Right lobe of liver (tissue), 6 donors: ENCODE measurements around the gene INAFM2. TPM values are rescaled to one million over a fixed set of nuclear protein-coding genes. Genes with fewer than 3 reads are reported as not detected.

Experiments used
- ATAC-seq, 4 donors: fragments of 200-7000 bp; cut with Tn5 transposase; one replicate each; pipeline ENCODE4 v1.9.1; 2020; ENCODE audit warnings: mild to moderate bottlenecking in 4 of 4, moderate library complexity in 4 of 4
- DNase-seq, 3 donors: peaks; one replicate each; pipeline ENCODE4 v3.0.0-alpha.2; 2020
- H3K27ac ChIP-seq, 3 donors: fragments of 200-600 bp; one replicate each; pipeline ENCODE4 v1.8.0; 2022
- H3K27me3 ChIP-seq, 2 donors: fragments of 200-600 bp; one replicate each; pipeline ENCODE4 v1.8.0; 2022
- H3K36me3 ChIP-seq, 4 donors: fragments of 200-600 bp; sonication (generic) in 1 of 4; one replicate each; pipeline versions ENCODE4 v1.5.1 to v1.8.0; 2017 to 2022; ENCODE audit warnings: control low read depth in 1 of 4
- H3K4me1 ChIP-seq, 4 donors: fragments of 200-600 bp; sonication (generic) in 1 of 4; one replicate each; pipeline versions ENCODE4 v1.5.1 to v1.8.0; 2017 to 2022; ENCODE audit warnings: control low read depth in 1 of 4
- H3K4me3 ChIP-seq, 3 donors: fragments of 200-600 bp; one replicate each; pipeline ENCODE4 v1.8.0; 2022
- H3K9me3 ChIP-seq, 4 donors: fragments of 200-600 bp; sonication (generic) in 1 of 4; one replicate each; pipeline versions ENCODE4 v1.5.1 to v1.8.0; 2017 to 2022; ENCODE audit warnings: control low read depth in 1 of 4
- CTCF ChIP-seq, 4 donors: fragments of 200-600 bp in 3 of 4; fragments of 450-650 bp in 1 of 4; IDR thresholded peaks; one replicate each; pipeline versions ENCODE4 v1.5.1 to v1.8.0; 2016 to 2022; ENCODE audit warnings: antibody characterized with exemption in 4 of 4, mild to moderate bottlenecking in 2 of 4
- POLR2A ChIP-seq: fragments of 450-650 bp; IDR thresholded peaks from one replicate; pipeline ENCODE4 v1.6.1; 2017; ENCODE audit warnings: antibody characterized with exemption, mild to moderate bottlenecking
- WGBS: methylation state at CpG from one replicate; pipeline ENCODE4 v1.1.6; 2018; ENCODE audit warnings: low coverage, low lambda C conversion rate; ENCODE audit not compliant: insufficient coverage; ENCODE audit errors: missing lambda C conversion rate; 5-methylcytosine and 5-hydroxymethylcytosine counted together
- intact Hi-C, 2 donors: fragments of 100-400 bp; cut with DNase I; formaldehyde crosslinking; loops; one replicate each; pipeline versions ENCODE4 v1.11.2 to v1.14.1; 2022
- total RNA-seq, 6 experiments: library from RNA; depleted of rRNA in 2 of 6; stranded (reverse); fragments of >200 nt in 2 of 6; fragmentation: NEBNext Ultra II Directional in 3 of 6; extraction: Animal tissue kit (Norgen Biotek cat#: 25700) in 3 of 6; gene quantifications; one replicate each; pipeline versions ENCODE4 v1.1.0 to v1.2.4, GENCODE V29; 2016 to 2023
- donor health status: DM: no; HTN: yes; CAD: no.
- donor health status: DM: no; HTN: no; CAD: no.
- donor health status: DM: no; HTN: no; CAD: no.
- donor health status: DM: no; HTN: yes; CAD: no.
- donor health status: DM: no; HTN: yes; CAD: no.

The INAFM2 gene
- total RNA-seq, 6 experiments from 2014 or later = 4.6 to 8.7 (median 5.8) TPM

GRCh38 chr15:40276927-40277326 is 46.6 kb upstream of the INAFM2 start:
- Histone ChIP-seq H3K36me3 (no peaks in the 10 kb centered on the region), H3K4me3 (no peak overlapping the region), H3K27me3 (peaks cover 0 to 19% of the 10 kb centered on the region in 2 donors), H3K9me3 (no peaks in the 10 kb centered on the region), H3K27ac (no peak overlapping the region), H3K4me1 (peaks cover 0 to 9% (median 0%) of the 10 kb centered on the region in 4 donors)
- intact Hi-C loops = loop anchor here (5.0 to 10.0 kb wide), 3 partner anchors 60 to 235 kb away; no protein-coding TSS in a partner anchor
- ATAC-seq = no peak
- no peak for DNase-seq
- whole genome bisulfite sequencing = 57% methylated on average over 1 of the region's 4 CpGs
- no peak for TF ChIP-seq CTCF (IDR thresholded peaks at IDR 0.05)
- TF ChIP-seq POLR2A = no peak

- TF ChIP-seq CTCF (IDR thresholded peaks at IDR 0.05) (no peak), POLR2A (no peak)
- no peaks in the 10 kb centered on the region for H3K36me3 ChIP-seq
- H3K4me3 ChIP-seq = no peak overlapping the region
- H3K4me1 ChIP-seq = peaks cover 0 to 10% (median 0%) of the 10 kb centered on the region in 4 donors
- 52% methylated on average over 4 of the region's 16 CpGs for WGBS
- intact Hi-C loops = loop anchor here (5.0 to 10.0 kb wide), 3 partner anchors 60 to 235 kb away; no protein-coding TSS in a partner anchor
- H3K9me3 ChIP-seq = no peaks in the 10 kb centered on the region
- no peak overlapping the region for H3K27ac ChIP-seq
- DNase-seq (no peak), ATAC-seq (no peak)
- peaks cover 0 to 19% of the 10 kb centered on the region in 2 donors for H3K27me3 ChIP-seq
These were observed 46.0 kb upstream of the INAFM2 start for GRCh38 chr15:40277471-40277870.

GRCh38 chr15:40278026-40278425 is 45.5 kb upstream of the INAFM2 start:
- no peaks in the 10 kb centered on the region for H3K36me3 ChIP-seq
- 63% methylated on average over 5 of the region's 10 CpGs for WGBS
- H3K4me3 ChIP-seq = no peak overlapping the region
- H3K27me3 ChIP-seq = peaks cover 0 to 23% of the 10 kb centered on the region in 2 donors
- H3K27ac ChIP-seq = no peak overlapping the region
- TF ChIP-seq CTCF (IDR thresholded peaks at IDR 0.05) (no peak), POLR2A (no peak)
- intact Hi-C loops = loop anchor here (5.0 to 10.0 kb wide), 3 partner anchors 61 to 236 kb away; no protein-coding TSS in a partner anchor
- DNase-seq = no peak
- peaks cover 0 to 15% (median 0%) of the 10 kb centered on the region in 4 donors for H3K4me1 ChIP-seq
- no peak for ATAC-seq
- H3K9me3 ChIP-seq = no peaks in the 10 kb centered on the region

GRCh38 chr15:40279437-40280141 is 43.9 kb upstream of the INAFM2 start:
- DNase-seq (peak; percentile 78 to 84 (median 84)), ATAC-seq (peak; percentile 66 to 73 (median 71))
- peak; percentile 87 to 100 (median 99) for TF ChIP-seq CTCF (IDR thresholded peaks at IDR 0.05)
- no peak for TF ChIP-seq POLR2A
- Histone ChIP-seq H3K4me3 (no peak overlapping the region), H3K9me3 (no peaks in the 10 kb centered on the region), H3K27me3 (peaks cover 0 to 27% of the 10 kb centered on the region in 2 donors), H3K4me1 (peaks cover 0 to 17% (median 0%) of the 10 kb centered on the region in 4 donors), H3K27ac (no peak overlapping the region), H3K36me3 (no peaks in the 10 kb centered on the region)
- intact Hi-C loops = loop anchor here (5.0 to 10.0 kb wide), 3 partner anchors 62 to 237 kb away; no protein-coding TSS in a partner anchor
- WGBS = 26% methylated on average over 17 of the region's 40 CpGs
